Endothelial cell of umbilical vein (primary cell): ENCODE measurements around the gene GRID1. TPM values are rescaled to one million over a fixed set of nuclear protein-coding genes. Genes with fewer than 3 reads are reported as not detected.

Source experiments
- BruUV-seq: library from RNA; stranded (reverse); fragments of 400-500 nt; replicated peaks from 2 replicates; lab custom pipeline; 2021; lab: Mats Ljungman, UMichigan
- CTCF ChIA-PET: fragments of 300-600, 350-600 bp; sonication (Branson Sonifier 250); formaldehyde crosslinking; loops from one replicate; lab custom pipeline; 2021; ENCODE audit warnings: antibody characterized with exemption, inconsistent platforms; lab: Charles Lee
- POLR2A ChIA-PET: fragments of 300-600, 350-600 bp; sonication (Branson Sonifier 250); formaldehyde crosslinking; loops from one replicate; lab custom pipeline; 2021; ENCODE audit warnings: antibody characterized with exemption, inconsistent platforms; lab: Charles Lee
- DNase-seq: peaks from one replicate; pipeline ENCODE4 v3.0.0-alpha.2; 2011; ENCODE audit warnings: low read depth, low spot score
- FAIRE-seq: peaks from 2 replicates; lab custom pipeline; 2011; peaks lifted over from hg19 to GRCh38; lab: Jason Lieb, UNC
- H2AFZ ChIP-seq: 2 replicates; pipeline ENCODE4 v1.6.0; 2012; ENCODE audit warnings: low read depth, low read length, control low read depth, inconsistent platforms
- H3K27ac ChIP-seq: 2 replicates; pipeline ENCODE4 v1.5.1; 2011; ENCODE audit warnings: low read depth, mild to moderate bottlenecking, control low read depth, low read length, moderate library complexity; ENCODE audit not compliant: insufficient read depth
- H3K27me3 ChIP-seq, 2 experiments: 2 replicates each; pipeline versions ENCODE4 v1.6.0 to v1.6.1; 2011; ENCODE audit warnings: low read length in 2 of 2, mixed read lengths in 1 of 2; ENCODE audit not compliant: control insufficient read depth in 2 of 2, insufficient read depth in 2 of 2
- H3K36me3 ChIP-seq, 2 experiments: 2 replicates in 1 of 2; 3 replicates in 1 of 2; pipeline ENCODE4 v1.5.1; 2011; ENCODE audit warnings: low read length in 2 of 2, mild to moderate bottlenecking in 1 of 2, moderate library complexity in 1 of 2; ENCODE audit not compliant: control insufficient read depth in 2 of 2, insufficient read depth in 2 of 2; ENCODE audit errors: extremely low read depth in 1 of 2
- H3K4me1 ChIP-seq: 3 replicates; pipeline ENCODE4 v1.5.1; 2011; ENCODE audit warnings: mild to moderate bottlenecking, low read length; ENCODE audit not compliant: control insufficient read depth, insufficient read depth; ENCODE audit errors: extremely low read depth
- H3K4me2 ChIP-seq: 2 replicates; pipeline ENCODE4 v1.6.1; 2011; ENCODE audit warnings: low read length, control low read depth, mixed read lengths; ENCODE audit not compliant: insufficient read depth
- H3K4me3 ChIP-seq, 3 experiments: fragments of 200-600 bp in 1 of 3; sonication (generic), shearing (Covaris generic) in 1 of 3; replicated peaks in 1 of 3; 2 replicates each; pipeline ENCODE4 v1.5.1; 2011 to 2016; ENCODE audit warnings: control low read depth in 3 of 3, low read length in 3 of 3, mild to moderate bottlenecking in 2 of 3, inconsistent platforms in 1 of 3, low read depth in 1 of 3, moderate library complexity in 1 of 3; ENCODE audit not compliant: insufficient read depth in 1 of 3
- H3K79me2 ChIP-seq: 2 replicates; pipeline ENCODE4 v1.6.0; 2012; ENCODE audit warnings: low read length, inconsistent platforms; ENCODE audit not compliant: control insufficient read depth, insufficient read depth
- H3K9ac ChIP-seq: replicated peaks from 2 replicates; pipeline ENCODE3; 2011; ENCODE audit warnings: low read length, control low read depth; ENCODE audit not compliant: insufficient read depth; ENCODE audit errors: extremely low read depth
- H3K9me1 ChIP-seq: replicated peaks from 3 replicates; pipeline ENCODE4 v1.6.0; 2011; ENCODE audit warnings: mild to moderate bottlenecking, low read length; ENCODE audit not compliant: control insufficient read depth, insufficient read depth; ENCODE audit errors: extremely low read depth
- H3K9me3 ChIP-seq: replicated peaks from 2 replicates; pipeline ENCODE4 v1.5.1; 2012; ENCODE audit warnings: low read length, inconsistent platforms; ENCODE audit not compliant: control insufficient read depth, insufficient read depth
- H4K20me1 ChIP-seq: replicated peaks from 2 replicates; pipeline ENCODE3; 2011; ENCODE audit warnings: mild to moderate bottlenecking, low read length; ENCODE audit not compliant: control insufficient read depth, insufficient read depth; ENCODE audit errors: extremely low read depth
- EZH2 ChIP-seq: IDR thresholded peaks from 2 replicates; pipeline ENCODE4 v1.6.1; 2012; ENCODE audit warnings: borderline replicate concordance, low read depth, mild to moderate bottlenecking, moderate library complexity, low read length, inconsistent platforms; ENCODE audit not compliant: severe bottlenecking
- FOS ChIP-seq: IDR thresholded peaks from 2 replicates; pipeline ENCODE4 v1.6.1; 2011; ENCODE audit warnings: mild to moderate bottlenecking, low read length, moderate library complexity, borderline replicate concordance; ENCODE audit not compliant: insufficient read depth
- GATA2 ChIP-seq: IDR thresholded peaks from 2 replicates; pipeline ENCODE4 v1.7.0; 2011; ENCODE audit warnings: low read depth, mild to moderate bottlenecking, moderate library complexity, mixed read lengths, low read length; ENCODE audit not compliant: insufficient read length, insufficient read depth
- JUN ChIP-seq: IDR thresholded peaks from 2 replicates; pipeline ENCODE4 v1.6.1; 2011; ENCODE audit warnings: borderline replicate concordance, low read depth; ENCODE audit not compliant: insufficient read length, insufficient read depth
- MYC ChIP-seq: IDR thresholded peaks from one replicate; pipeline ENCODE4 v1.6.1; 2011; ENCODE audit warnings: mild to moderate bottlenecking, low read depth, low read length
- POLR2A ChIP-seq: IDR thresholded peaks from 2 replicates; pipeline ENCODE4 v1.6.1; 2012; ENCODE audit warnings: low read depth, mild to moderate bottlenecking, control low read depth, low read length
- POLR2AphosphoS5 ChIP-seq: IDR thresholded peaks from 2 replicates; pipeline ENCODE4 v1.6.1; 2012; ENCODE audit warnings: low read depth, mild to moderate bottlenecking, control low read depth, low read length, moderate library complexity; ENCODE audit not compliant: insufficient read depth
- dilution Hi-C: fragments of 300-500 bp; cut with MboI; formaldehyde crosslinking; loops from one replicate; pipeline ENCODE4 v1.15.0; 2019; ENCODE audit warnings: low sequenced_read_pairs; ENCODE audit not compliant: extremely low pct_ligation_motif_present
- intact Hi-C: fragments of 100-400 bp; cut with micrococcal nuclease; formaldehyde crosslinking; loops from one replicate; pipeline ENCODE4 v1.10.0; 2022
- polyA plus RNA-seq, 4 experiments: library from polyadenylated mRNA; depleted of rRNA in 3 of 4; stranded (reverse) in 3 of 4; unstranded in 1 of 4; fragments of >200 nt; gene quantifications; 2 replicates each; pipeline versions ENCODE4 v1.2.1 to v1.2.3, GENCODE V29; 2011 to 2012; ENCODE audit warnings: missing spikeins in 1 of 4
- total RNA-seq: library from RNA; stranded (reverse); gene quantifications from 2 replicates; pipeline ENCODE4 v1.2.3, GENCODE V29; 2021
- TF ChIP-seq, protein P1 (sequence below): IDR thresholded peaks from 2 replicates; pipeline ENCODE4 v1.6.1; 2011; ENCODE audit not compliant: insufficient read depth, insufficient read length
- TF ChIP-seq, protein P2 (sequence below), 2 donors: IDR thresholded peaks; 1 replicate in 1 of 2; 2 replicates in 1 of 2; pipeline ENCODE4 v1.5.1; 2011; ENCODE audit warnings: low read length in 2 of 2, mild to moderate bottlenecking in 2 of 2, moderate library complexity in 2 of 2, control low read depth in 1 of 2, inconsistent platforms in 1 of 2, low read depth in 1 of 2; ENCODE audit not compliant: insufficient read depth in 1 of 2; ENCODE audit errors: extremely low read depth in 1 of 2

GRID1 gene
- total and polyA plus RNA-seq, 2 donors (not counting 3 experiments of a cell fraction or from before 2014, with no cell fraction given): not detected

DNA sequence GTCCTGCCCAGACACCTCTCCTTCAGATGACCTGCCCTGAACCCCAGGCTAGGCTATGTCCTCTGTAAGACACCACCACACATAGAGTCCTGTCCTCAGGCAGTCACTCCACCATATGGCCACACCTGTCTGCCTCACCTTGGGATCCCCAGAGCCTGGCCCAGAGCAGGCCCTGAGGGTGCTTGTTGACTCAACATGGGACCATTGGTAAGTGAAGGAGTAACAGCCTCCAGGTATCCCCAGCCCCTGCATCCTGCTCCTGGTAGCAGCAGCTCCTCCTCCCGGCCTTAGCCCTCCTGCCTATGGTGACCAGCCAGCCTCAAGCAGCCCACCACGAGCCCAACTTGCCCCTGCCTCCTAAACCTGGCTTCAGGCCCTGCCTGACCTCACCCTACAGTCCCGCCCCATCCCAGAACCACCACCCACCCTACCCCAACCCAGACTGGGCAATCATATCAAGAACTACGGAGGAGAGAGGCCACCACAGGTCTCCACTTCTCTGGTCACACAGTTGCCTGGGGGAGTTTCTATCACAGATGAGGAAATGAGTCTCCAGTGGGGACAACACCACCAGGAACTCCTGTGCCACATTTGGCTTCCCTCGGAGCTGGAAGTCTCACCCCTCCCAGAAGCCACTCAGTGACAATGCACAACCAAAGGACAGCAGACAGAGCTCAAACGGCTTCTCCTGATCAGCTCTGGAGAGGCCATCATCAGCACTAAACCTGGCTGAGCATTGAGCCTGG, 136.6 kb downstream of the GRID1 start:
- Histone ChIP-seq H3K79me2 (no peaks in the 10 kb centered on the region), H4K20me1 (no peaks in the 10 kb centered on the region), H3K4me1 (no peaks in the 10 kb centered on the region), H3K4me3 (no peak overlapping the region), H3K9me1 (no peaks in the 10 kb centered on the region), H3K27ac (no peak overlapping the region), H3K27me3 (no peaks in the 10 kb centered on the region), H3K9ac (no peak overlapping the region), H3K36me3 (no peaks in the 10 kb centered on the region), H3K9me3 (no peaks in the 10 kb centered on the region), H3K4me2 (no peak overlapping the region), H2AFZ (no peak overlapping the region)
- BruUV-seq: no TSS peak
- intact Hi-C loops (no loop called here), dilution Hi-C loops (no loop called here)
- CTCF ChIA-PET: no interaction called here
- TF ChIP-seq, protein P1, sequence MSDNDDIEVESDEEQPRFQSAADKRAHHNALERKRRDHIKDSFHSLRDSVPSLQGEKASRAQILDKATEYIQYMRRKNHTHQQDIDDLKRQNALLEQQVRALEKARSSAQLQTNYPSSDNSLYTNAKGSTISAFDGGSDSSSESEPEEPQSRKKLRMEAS: no peak
- TF ChIP-seq POLR2A (no peak), MYC (no peak), POLR2AphosphoS5 (no peak), FOS (no peak), EZH2 (no peak), GATA2 (no peak), JUN (no peak)
- TF ChIP-seq, protein P2, sequence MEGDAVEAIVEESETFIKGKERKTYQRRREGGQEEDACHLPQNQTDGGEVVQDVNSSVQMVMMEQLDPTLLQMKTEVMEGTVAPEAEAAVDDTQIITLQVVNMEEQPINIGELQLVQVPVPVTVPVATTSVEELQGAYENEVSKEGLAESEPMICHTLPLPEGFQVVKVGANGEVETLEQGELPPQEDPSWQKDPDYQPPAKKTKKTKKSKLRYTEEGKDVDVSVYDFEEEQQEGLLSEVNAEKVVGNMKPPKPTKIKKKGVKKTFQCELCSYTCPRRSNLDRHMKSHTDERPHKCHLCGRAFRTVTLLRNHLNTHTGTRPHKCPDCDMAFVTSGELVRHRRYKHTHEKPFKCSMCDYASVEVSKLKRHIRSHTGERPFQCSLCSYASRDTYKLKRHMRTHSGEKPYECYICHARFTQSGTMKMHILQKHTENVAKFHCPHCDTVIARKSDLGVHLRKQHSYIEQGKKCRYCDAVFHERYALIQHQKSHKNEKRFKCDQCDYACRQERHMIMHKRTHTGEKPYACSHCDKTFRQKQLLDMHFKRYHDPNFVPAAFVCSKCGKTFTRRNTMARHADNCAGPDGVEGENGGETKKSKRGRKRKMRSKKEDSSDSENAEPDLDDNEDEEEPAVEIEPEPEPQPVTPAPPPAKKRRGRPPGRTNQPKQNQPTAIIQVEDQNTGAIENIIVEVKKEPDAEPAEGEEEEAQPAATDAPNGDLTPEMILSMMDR (IDR thresholded peaks at IDR 0.05; ENCODE audit: extremely low read depth in 1 of 2, insufficient read depth in 1 of 2, low read depth in 1 of 2, low read length in 2 of 2): no peak
- FAIRE-seq: no peak
- DNase-seq: no peak
- POLR2A ChIA-PET: no interaction called here
